GM12891 (cell line): ENCODE results near the gene NPPA.

Source experiments
- DNase-seq: peaks from one replicate; pipeline ENCODE4 v3.0.0; 2011; ENCODE audit warnings: low spot score; ENCODE audit not compliant: insufficient read length
- FAIRE-seq: peaks from 2 replicates; lab custom pipeline; 2011; peaks lifted over from hg19 to GRCh38; lab: Jason Lieb, UNC
- PAX5 ChIP-seq: IDR thresholded peaks from 2 replicates; pipeline ENCODE4 v1.6.1; 2011; ENCODE audit warnings: low read length, moderate library complexity, mild to moderate bottlenecking; ENCODE audit not compliant: insufficient read depth, severe bottlenecking
- POLR2A ChIP-seq: IDR thresholded peaks from 2 replicates; pipeline ENCODE4 v1.6.1; 2011; ENCODE audit warnings: low read depth, low read length, control low read depth
- POLR2AphosphoS5 ChIP-seq: IDR thresholded peaks from 2 replicates; pipeline ENCODE4 v1.6.1; 2011; ENCODE audit warnings: low read depth, low read length, control low read depth
- POU2F2 ChIP-seq: IDR thresholded peaks from 2 replicates; pipeline ENCODE4 v1.6.1; 2011; ENCODE audit warnings: low read depth, mild to moderate bottlenecking, control low read depth, low read length, moderate library complexity
- SPI1 ChIP-seq: IDR thresholded peaks from 2 replicates; pipeline ENCODE4 v1.6.1; 2011; ENCODE audit warnings: low read depth, low read length, control low read depth
- TAF1 ChIP-seq: IDR thresholded peaks from 2 replicates; pipeline ENCODE4 v1.6.1; 2011; ENCODE audit warnings: low read depth, low read length, control low read depth

Gene NPPA

GRCh38 chr1:11882814-11883538, 35.4 kb upstream of the NPPA start:
- TF ChIP-seq TAF1, result no peak
- TF ChIP-seq SPI1, result no peak
- TF ChIP-seq POU2F2, result no peak
- no peak for TF ChIP-seq POLR2A
- no peak for TF ChIP-seq POLR2AphosphoS5
- no peak for TF ChIP-seq PAX5

DNA sequence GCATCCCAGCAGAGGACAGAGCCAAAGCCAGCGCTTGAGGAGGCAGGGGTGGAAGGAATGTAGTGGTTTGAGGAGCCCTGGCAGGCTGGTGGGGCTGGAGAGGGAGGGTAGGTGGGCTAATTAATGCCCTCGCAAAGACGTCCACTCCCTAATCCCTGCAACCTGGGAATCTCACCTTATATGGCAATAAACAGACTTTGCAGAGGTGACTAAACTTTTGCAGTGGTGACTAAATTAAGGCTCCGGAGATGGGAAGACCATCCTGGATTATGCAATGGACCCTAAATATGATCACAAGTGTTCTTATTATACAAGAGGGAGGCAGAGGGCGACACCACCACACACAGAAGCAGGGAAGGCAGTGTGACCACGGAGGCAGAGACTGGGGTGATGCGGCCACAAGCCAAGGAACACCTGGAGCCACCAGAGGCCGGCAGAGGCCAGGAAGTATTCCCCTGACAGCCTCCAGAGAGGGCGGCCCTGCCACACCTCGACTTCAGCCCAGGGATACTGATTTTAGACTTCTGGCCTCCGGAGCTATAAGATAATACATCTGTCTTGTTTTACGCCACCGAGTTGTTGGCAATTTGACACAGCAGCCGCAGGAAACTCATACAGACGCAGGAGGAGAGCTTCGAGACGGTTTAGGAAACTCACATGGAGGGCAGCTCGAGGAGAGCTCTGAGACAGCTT, 34.3 kb upstream of the NPPA start:
- TF ChIP-seq POLR2A, result no peak
- no peak for TF ChIP-seq PAX5
- no peak for TF ChIP-seq POU2F2
- no peak for TF ChIP-seq POLR2AphosphoS5
- TF ChIP-seq TAF1, result no peak
- no peak for TF ChIP-seq SPI1
- FAIRE-seq, result no peak
- no peak for DNase-seq

More at GRCh38 chr1:11882814-11883538, 35.4 kb upstream of the NPPA start:
- DNase-seq (no peak), FAIRE-seq (no peak)

DNA sequence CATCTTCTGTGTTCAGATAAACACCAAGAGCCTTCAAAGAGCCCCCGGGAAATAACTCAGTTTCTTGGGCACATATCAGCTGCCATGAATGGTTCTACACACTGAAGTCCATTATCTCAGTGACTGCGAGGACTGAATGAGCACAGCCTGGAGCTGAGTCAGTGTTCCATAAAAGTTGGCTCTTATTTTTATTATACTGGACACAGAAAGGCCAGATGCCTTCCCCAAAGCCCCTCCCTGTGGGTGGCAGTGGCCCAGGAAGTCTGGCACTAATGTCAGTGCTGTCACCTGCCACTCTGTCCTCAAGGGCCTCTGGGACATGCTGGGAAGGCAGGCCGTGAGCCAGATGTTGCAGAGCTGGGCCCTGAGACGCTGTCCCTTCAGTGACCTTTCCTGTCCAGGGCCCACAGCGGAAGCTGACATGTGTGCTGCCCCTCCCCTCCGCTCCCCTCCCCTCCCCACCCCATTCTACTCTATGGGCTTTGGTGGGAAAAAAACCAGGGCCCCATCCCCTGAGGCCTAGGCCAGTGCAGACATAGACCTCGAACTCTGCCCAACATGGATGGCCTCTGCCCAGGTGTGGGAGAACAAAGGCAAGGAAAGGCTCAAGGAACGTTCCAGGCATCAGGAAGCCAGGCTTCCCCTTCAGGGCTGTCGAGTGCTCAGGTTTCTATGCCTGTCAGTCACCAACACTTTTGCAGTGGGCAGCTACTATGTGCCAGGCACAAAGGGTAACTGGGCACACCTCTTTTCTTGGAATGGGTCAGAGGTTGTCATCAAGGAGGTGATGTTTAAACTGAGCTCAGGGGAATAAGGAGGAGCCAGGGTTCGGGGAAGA, 33.5 kb upstream of the NPPA start:
- no peak for DNase-seq
- no peak for FAIRE-seq
- no peak for TF ChIP-seq SPI1
- no peak for TF ChIP-seq POLR2A
- no peak for TF ChIP-seq POLR2AphosphoS5
- TF ChIP-seq POU2F2, result no peak
- TF ChIP-seq TAF1, result no peak
- no peak for TF ChIP-seq PAX5

- FAIRE-seq (no peak), DNase-seq (no peak)
- TF ChIP-seq POU2F2 (no peak), POLR2AphosphoS5 (no peak), POLR2A (no peak), SPI1 (no peak), PAX5 (no peak), TAF1 (no peak)
Observed at GRCh38 chr1:11880181-11880575, 32.6 kb upstream of the NPPA start.

GRCh38 chr1:11879311-11880180, 32.0 kb upstream of the NPPA start:
- DNase-seq (no peak), FAIRE-seq (no peak)
- TF ChIP-seq PAX5 (no peak), TAF1 (no peak), POU2F2 (no peak), SPI1 (no peak)

DNA sequence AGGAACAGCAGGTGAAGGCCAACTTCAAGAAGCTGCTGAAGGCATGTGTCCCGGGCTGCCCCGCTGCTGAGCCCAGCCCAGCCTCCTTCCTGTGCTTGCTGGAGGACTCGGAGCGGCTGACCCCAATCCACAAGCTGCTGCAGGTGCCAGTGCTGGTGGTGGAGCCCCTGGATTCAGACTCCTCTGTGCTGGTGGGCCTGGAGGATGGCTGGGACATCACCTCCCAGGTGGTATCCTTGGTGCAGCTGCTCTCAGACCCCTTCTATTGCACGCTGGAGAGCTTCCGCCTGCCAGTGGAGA, 31.3 kb upstream of the NPPA start:
- no peak for TF ChIP-seq POLR2AphosphoS5
- TF ChIP-seq POLR2A, result no peak
- no peak for TF ChIP-seq SPI1
- no peak for TF ChIP-seq PAX5
- TF ChIP-seq TAF1, result no peak
- TF ChIP-seq POU2F2, result no peak
- DNase-seq, result no peak
- no peak for FAIRE-seq

DNA sequence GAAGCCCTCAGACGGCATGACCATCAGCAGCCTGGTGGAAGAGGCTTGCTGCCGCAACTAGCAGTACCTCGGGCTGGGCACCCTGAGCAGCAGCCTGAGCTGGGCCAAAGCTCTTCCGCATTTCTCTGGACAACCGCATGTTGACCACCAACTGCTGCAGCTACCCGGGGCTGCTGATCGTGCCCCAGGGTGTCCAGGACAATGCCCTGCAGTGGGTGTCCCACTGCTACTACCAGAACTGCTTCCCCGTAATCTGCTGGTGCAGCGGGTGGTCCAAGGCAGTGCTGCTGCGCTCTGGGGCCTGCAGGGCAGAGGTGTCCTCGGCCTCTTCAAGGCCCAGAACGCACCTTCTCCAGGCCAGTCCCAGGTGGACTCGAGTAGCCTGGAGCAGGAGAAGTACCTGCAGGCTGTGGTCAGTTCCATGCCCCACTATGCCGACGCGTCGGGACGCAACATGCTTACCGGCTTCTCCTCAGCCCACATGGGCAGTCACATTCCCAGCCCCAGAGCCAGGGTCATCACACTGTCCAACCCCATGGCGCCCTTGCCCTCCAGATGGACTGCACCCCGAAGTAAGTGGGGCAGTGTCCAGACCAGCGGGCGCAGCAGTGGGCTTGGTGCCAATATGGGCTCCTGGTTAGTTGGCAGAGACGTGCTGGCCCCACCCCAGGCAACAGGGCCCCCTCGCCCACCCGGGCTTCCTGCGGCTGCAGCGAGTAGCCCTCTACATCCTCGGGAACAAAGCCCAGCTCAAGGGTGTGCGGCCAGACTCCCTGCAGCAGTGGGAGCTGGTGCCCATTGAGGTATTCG, 30.7 kb upstream of the NPPA start:
- FAIRE-seq (no peak), DNase-seq (no peak)
- TF ChIP-seq PAX5 (no peak), POU2F2 (no peak), POLR2AphosphoS5 (no peak), SPI1 (no peak), TAF1 (no peak), POLR2A (no peak)

- no peak for FAIRE-seq
Observed at GRCh38 chr1:11877074-11877473, 29.5 kb upstream of the NPPA start.

More at GRCh38 chr1:11877074-11877473, 29.5 kb upstream of the NPPA start:
- no peak for DNase-seq
- TF ChIP-seq TAF1 (no peak), SPI1 (no peak), POU2F2 (no peak), PAX5 (no peak), POLR2A (no peak), POLR2AphosphoS5 (no peak)
